Measurements from ENCODE around the gene ZNF436.
A peak's percentile ranks its signal among the peaks of the same experiment; 100 is the strongest.
"Not testable (repeated sequence)": the region's sequence is repeated elsewhere in the genome, so short reads cannot be mapped to it uniquely, and the experiment has no call there.

ZNF436 gene

GRCh38 chr1:23380719-23381118, 11.1 kb upstream of the ZNF436 start:
- Mint-ChIP-seq H3K27me3 (no peaks in the 10 kb centered on the region), H3K4me3 (no peak overlapping the region), H3K4me1 (ENCODE audit: low read depth) (no peaks in the 10 kb centered on the region), H3K9me3 (no peaks in the 10 kb centered on the region), H3K27ac (no peak overlapping the region), H3K36me3 (ENCODE audit: low read depth) (no peaks in the 10 kb centered on the region)

GRCh38 chr1:23380236-23380635, 10.6 kb upstream of the ZNF436 start:
- H3K36me3 Mint-ChIP-seq (ENCODE audit: low read depth); H3K27ac Mint-ChIP-seq; H3K4me1 Mint-ChIP-seq (ENCODE audit: low read depth); H3K4me3 Mint-ChIP-seq; H3K9me3 Mint-ChIP-seq; H3K27me3 Mint-ChIP-seq: not testable (repeated sequence)

- Mint-ChIP-seq H3K27ac (no peak overlapping the region), H3K4me3 (no peak overlapping the region)
These were observed 7.5 kb upstream of the ZNF436 start for GRCh38 chr1:23376890-23377811.

GRCh38 chr1:23374079-23374735, 4.6 kb upstream of the ZNF436 start:
- H3K36me3 Mint-ChIP-seq (ENCODE audit: low read depth); H3K27ac Mint-ChIP-seq; H3K9me3 Mint-ChIP-seq; H3K27me3 Mint-ChIP-seq; H3K4me3 Mint-ChIP-seq: not testable (repeated sequence)
- peaks cover 14% of the 10 kb centered on the region for H3K4me1 Mint-ChIP-seq (ENCODE audit: low read depth)

More at GRCh38 chr1:23376890-23377811, 7.5 kb upstream of the ZNF436 start:
- Mint-ChIP-seq H3K27me3 (no peaks in the 10 kb centered on the region), H3K9me3 (no peaks in the 10 kb centered on the region), H3K4me1 (ENCODE audit: low read depth) (no peaks in the 10 kb centered on the region), H3K36me3 (ENCODE audit: low read depth) (no peaks in the 10 kb centered on the region)

- H3K27me3 Mint-ChIP-seq = no peaks in the 10 kb centered on the region
- H3K27ac Mint-ChIP-seq = no peak overlapping the region
- H3K4me3 Mint-ChIP-seq = no peak overlapping the region
- peaks cover 20% of the 10 kb centered on the region for H3K4me1 Mint-ChIP-seq (ENCODE audit: low read depth)
- no peaks in the 10 kb centered on the region for H3K36me3 Mint-ChIP-seq (ENCODE audit: low read depth)
- H3K9me3 Mint-ChIP-seq = no peaks in the 10 kb centered on the region
These were observed 2.6 kb upstream of the ZNF436 start for GRCh38 chr1:23371987-23372880.

- H3K4me3 Mint-ChIP-seq = peak overlapping the region; percentile 94
- no peaks in the 10 kb centered on the region for H3K9me3 Mint-ChIP-seq
- peaks cover 12% of the 10 kb centered on the region for H3K36me3 Mint-ChIP-seq (ENCODE audit: low read depth)
- no peak overlapping the region for H3K27ac Mint-ChIP-seq
- peaks cover 33% of the 10 kb centered on the region for H3K4me1 Mint-ChIP-seq (ENCODE audit: low read depth)
- H3K27me3 Mint-ChIP-seq = no peaks in the 10 kb centered on the region
These were observed 1.3 kb upstream of the ZNF436 start for GRCh38 chr1:23370709-23371584.

- no peaks in the 10 kb centered on the region for H3K9me3 Mint-ChIP-seq
- peaks cover 16% of the 10 kb centered on the region for H3K36me3 Mint-ChIP-seq (ENCODE audit: low read depth)
- H3K27me3 Mint-ChIP-seq = no peaks in the 10 kb centered on the region
- no peak overlapping the region for H3K27ac Mint-ChIP-seq
- peak overlapping the region; percentile 94 for H3K4me3 Mint-ChIP-seq
- H3K4me1 Mint-ChIP-seq (ENCODE audit: low read depth) = peaks cover 35% of the 10 kb centered on the region
These were observed 683 bp upstream of the ZNF436 start for GRCh38 chr1:23370330-23370708.

- Mint-ChIP-seq H3K27me3 (no peaks in the 10 kb centered on the region), H3K4me1 (ENCODE audit: low read depth) (peaks cover 35% of the 10 kb centered on the region), H3K4me3 (peak overlapping the region; percentile 94), H3K36me3 (ENCODE audit: low read depth) (peaks cover 29% of the 10 kb centered on the region), H3K27ac (peak overlapping the region; percentile 99), H3K9me3 (no peaks in the 10 kb centered on the region)
These were observed 888 bp downstream of the ZNF436 start for GRCh38 chr1:23368562-23369334.

GRCh38 chr1:23367791-23368561, 1.7 kb downstream of the ZNF436 start:
- Mint-ChIP-seq H3K4me1 (ENCODE audit: low read depth) (peaks cover 35% of the 10 kb centered on the region), H3K27ac (peak overlapping the region; percentile 99), H3K4me3 (peak overlapping the region; percentile 94), H3K36me3 (ENCODE audit: low read depth) (peaks cover 36% of the 10 kb centered on the region), H3K9me3 (peaks cover 2% of the 10 kb centered on the region), H3K27me3 (no peaks in the 10 kb centered on the region)

- H3K4me3 Mint-ChIP-seq = peak overlapping the region; percentile 94
These were observed 2.2 kb downstream of the ZNF436 start for GRCh38 chr1:23367451-23367790.

GRCh38 chr1:23366598-23366997, 3.0 kb downstream of the ZNF436 start:
- Mint-ChIP-seq H3K4me3 (peak overlapping the region; percentile 94), H3K27ac (no peak overlapping the region), H3K4me1 (ENCODE audit: low read depth) (peaks cover 35% of the 10 kb centered on the region), H3K36me3 (ENCODE audit: low read depth) (peaks cover 50% of the 10 kb centered on the region), H3K27me3 (no peaks in the 10 kb centered on the region), H3K9me3 (peaks cover 12% of the 10 kb centered on the region)

More at GRCh38 chr1:23367451-23367790, 2.2 kb downstream of the ZNF436 start:
- no peaks in the 10 kb centered on the region for H3K27me3 Mint-ChIP-seq
- peaks cover 35% of the 10 kb centered on the region for H3K4me1 Mint-ChIP-seq (ENCODE audit: low read depth)
- peak overlapping the region; percentile 99 for H3K27ac Mint-ChIP-seq
- peaks cover 42% of the 10 kb centered on the region for H3K36me3 Mint-ChIP-seq (ENCODE audit: low read depth)
- peaks cover 7% of the 10 kb centered on the region for H3K9me3 Mint-ChIP-seq

GRCh38 chr1:23366146-23366545, 3.5 kb downstream of the ZNF436 start:
- peaks cover 35% of the 10 kb centered on the region for H3K4me1 Mint-ChIP-seq (ENCODE audit: low read depth)
- H3K9me3 Mint-ChIP-seq = peaks cover 16% of the 10 kb centered on the region
- H3K4me3 Mint-ChIP-seq = no peak overlapping the region
- H3K27ac Mint-ChIP-seq = no peak overlapping the region
- peaks cover 55% of the 10 kb centered on the region for H3K36me3 Mint-ChIP-seq (ENCODE audit: low read depth)
- H3K27me3 Mint-ChIP-seq = no peaks in the 10 kb centered on the region

- no peaks in the 10 kb centered on the region for H3K27me3 Mint-ChIP-seq
- peaks cover 15% of the 10 kb centered on the region for H3K4me1 Mint-ChIP-seq (ENCODE audit: low read depth)
- peaks cover 39% of the 10 kb centered on the region for H3K9me3 Mint-ChIP-seq
- H3K4me3 Mint-ChIP-seq = no peak overlapping the region
- peaks cover 84% of the 10 kb centered on the region for H3K36me3 Mint-ChIP-seq (ENCODE audit: low read depth)
- no peak overlapping the region for H3K27ac Mint-ChIP-seq
These were observed 7.4 kb downstream of the ZNF436 start for GRCh38 chr1:23362218-23362713.

Measured in stimulated activated naive CD8-positive, alpha-beta T cell treated with anti-CD3 and anti-CD28 coated beads, Interleukin-15, Interleukin-2, amounts not matched to agents 100 ng/mL and 50 ng/mL, for 24 hours (primary cell).